ENCODE results near the gene CYP1B1.
"Not testable (repeated sequence)": the region's sequence is repeated elsewhere in the genome, so short reads cannot be mapped to it uniquely, and the experiment has no call there.

The CYP1B1 gene

GRCh38 chr2:38075507-38076151 is at the start of gene CYP1B1:
CYP1B1 (minus strand) TSS chr2:38076151; CDS start chr2:38075388, 763 bp downstream.
- no peak for DNase-seq (ENCODE audit: low spot score)
- FAIRE-seq, result no peak

GRCh38 chr2:38125007-38125406 is 49.1 kb upstream of the CYP1B1 start:
- FAIRE-seq (no peak), DNase-seq (ENCODE audit: low spot score) (no peak)

- no peak for DNase-seq (ENCODE audit: low spot score)
- no peak for FAIRE-seq
These were observed 48.0 kb upstream of the CYP1B1 start for GRCh38 chr2:38123911-38124310.

GRCh38 chr2:38122344-38122743 is 46.4 kb upstream of the CYP1B1 start:
- DNase-seq (ENCODE audit: low spot score) (no peak), FAIRE-seq (no peak)

- no peak for FAIRE-seq
These were observed 45.5 kb upstream of the CYP1B1 start for GRCh38 chr2:38121481-38121880.

GRCh38 chr2:38120829-38121228 is 44.9 kb upstream of the CYP1B1 start:
- no peak for FAIRE-seq

More at GRCh38 chr2:38121481-38121880, 45.5 kb upstream of the CYP1B1 start:
- DNase-seq (ENCODE audit: low spot score), result no peak

GRCh38 chr2:38120264-38120592 is 44.3 kb upstream of the CYP1B1 start:
- DNase-seq (ENCODE audit: low spot score) (no peak), FAIRE-seq (no peak)

More at GRCh38 chr2:38120829-38121228, 44.9 kb upstream of the CYP1B1 start:
- no peak for DNase-seq (ENCODE audit: low spot score)

GRCh38 chr2:38116762-38117161 is 40.8 kb upstream of the CYP1B1 start:
- DNase-seq (ENCODE audit: low spot score) (no peak), FAIRE-seq (no peak)

- DNase-seq (ENCODE audit: low spot score) (peak; percentile 80), FAIRE-seq (peak; percentile 40)
These were observed 39.5 kb upstream of the CYP1B1 start for GRCh38 chr2:38115216-38116032.

- FAIRE-seq (no peak), DNase-seq (ENCODE audit: low spot score) (no peak)
These were observed 38.2 kb upstream of the CYP1B1 start for GRCh38 chr2:38113981-38114708.

- DNase-seq (ENCODE audit: low spot score) (no peak), FAIRE-seq (no peak)
These were observed 37.1 kb upstream of the CYP1B1 start for GRCh38 chr2:38113051-38113450.

GRCh38 chr2:38111350-38111749 is 35.4 kb upstream of the CYP1B1 start:
- not testable (repeated sequence) for DNase-seq (ENCODE audit: low spot score); FAIRE-seq

- FAIRE-seq (no peak), DNase-seq (ENCODE audit: low spot score) (no peak)
These were observed 33.8 kb upstream of the CYP1B1 start for GRCh38 chr2:38109732-38110181.

GRCh38 chr2:38108907-38109731 is 33.2 kb upstream of the CYP1B1 start:
- FAIRE-seq, result peak; percentile 32
- DNase-seq (ENCODE audit: low spot score), result no peak

GRCh38 chr2:38107738-38108410 is 31.9 kb upstream of the CYP1B1 start:
- no peak for FAIRE-seq
- no peak for DNase-seq (ENCODE audit: low spot score)

- DNase-seq (ENCODE audit: low spot score) (peak; percentile 49), FAIRE-seq (no peak)
These were observed 30.6 kb upstream of the CYP1B1 start for GRCh38 chr2:38106405-38107094.

- no peak for FAIRE-seq
- no peak for DNase-seq (ENCODE audit: low spot score)
These were observed 30.0 kb upstream of the CYP1B1 start for GRCh38 chr2:38105922-38106321.

- DNase-seq (ENCODE audit: low spot score), result no peak
- FAIRE-seq, result no peak
These were observed 28.6 kb upstream of the CYP1B1 start for GRCh38 chr2:38104598-38104997.

GRCh38 chr2:38100328-38100727 is 24.4 kb upstream of the CYP1B1 start:
- no peak for FAIRE-seq
- DNase-seq (ENCODE audit: low spot score), result no peak
